Parathyroid adenoma (tissue), 2 donors: ENCODE results near the gene XIST.
"Not testable (repeated sequence)": the region's sequence is repeated elsewhere in the genome, so short reads cannot be mapped to it uniquely, and the experiment has no call there.

Experiments used
- H2AFZ ChIP-seq: fragments of 300-600 bp; sonication (generic); one replicate; pipeline ENCODE4 v1.7.0; 2017; ENCODE audit warnings: antibody characterized with exemption, mild to moderate bottlenecking
- H3K27ac ChIP-seq: fragments of 300-600 bp; sonication (generic); one replicate; pipeline ENCODE4 v1.7.0; 2017
- H3K27me3 ChIP-seq: fragments of 300-600 bp; sonication (generic); one replicate; pipeline ENCODE4 v1.7.0; 2017; ENCODE audit warnings: low read length; ENCODE audit not compliant: control insufficient read depth, insufficient read depth
- H3K36me3 ChIP-seq: fragments of 300-600 bp; sonication (generic); one replicate; pipeline ENCODE4 v1.7.0; 2017; ENCODE audit warnings: low read length; ENCODE audit not compliant: control insufficient read depth, insufficient read depth
- H3K4me1 ChIP-seq: fragments of 300-600 bp; sonication (generic); one replicate; pipeline ENCODE4 v1.7.0; 2017; ENCODE audit warnings: control low read depth
- H3K4me2 ChIP-seq: fragments of 300-600 bp; sonication (generic); one replicate; pipeline ENCODE4 v1.7.0; 2017; ENCODE audit warnings: low read length
- H3K4me3 ChIP-seq: fragments of 300-600 bp; sonication (generic); one replicate; pipeline ENCODE4 v1.7.0; 2017; ENCODE audit warnings: low read depth, low read length
- H3K79me2 ChIP-seq: fragments of 300-600 bp; sonication (generic); one replicate; pipeline ENCODE4 v1.7.0; 2017; ENCODE audit warnings: control low read depth
- H3K9ac ChIP-seq: fragments of 300-600 bp; sonication (generic); one replicate; pipeline ENCODE4 v1.7.0; 2017; ENCODE audit warnings: mild to moderate bottlenecking
- H3K9me3 ChIP-seq: fragments of 300-600 bp; sonication (generic); one replicate; pipeline ENCODE4 v1.7.0; 2017; ENCODE audit warnings: low read length; ENCODE audit not compliant: control insufficient read depth
- TF ChIP-seq, protein P1 (sequence below): fragments of 300-600 bp; sonication (generic); IDR thresholded peaks from one replicate; pipeline ENCODE4 v1.7.0; 2017; ENCODE audit warnings: antibody characterized with exemption, mild to moderate bottlenecking
- donor health status: primary hyperparathyroidism.

The XIST gene

DNA sequence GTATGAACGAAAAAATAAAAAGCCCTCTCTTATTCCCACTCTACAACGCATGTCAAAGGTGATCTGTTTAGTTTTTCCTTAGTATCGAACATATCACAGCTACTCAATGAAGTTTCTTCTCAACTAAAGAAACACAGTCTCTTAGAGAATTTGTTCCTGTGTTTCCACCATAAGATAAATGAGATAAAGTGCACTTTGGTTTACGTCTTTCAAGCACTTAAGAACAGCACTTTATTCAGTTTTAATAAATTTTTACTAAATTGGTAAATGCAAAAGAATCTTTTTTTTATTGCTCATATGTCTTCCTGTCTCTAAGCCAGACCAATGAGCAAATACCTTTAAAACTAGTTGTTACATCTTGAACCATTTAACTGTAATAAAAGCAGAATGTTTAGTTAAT, 29.7 kb downstream of the XIST start:
- Histone ChIP-seq H3K9ac (no peak overlapping the region), H2AFZ (no peak overlapping the region), H3K9me3 (no peaks in the 10 kb centered on the region), H3K4me1 (no peaks in the 10 kb centered on the region), H3K36me3 (no peaks in the 10 kb centered on the region), H3K27ac (no peak overlapping the region), H3K4me3 (no peak overlapping the region), H3K27me3 (no peaks in the 10 kb centered on the region), H3K4me2 (no peak overlapping the region), H3K79me2 (no peaks in the 10 kb centered on the region)
- TF ChIP-seq, protein P1, sequence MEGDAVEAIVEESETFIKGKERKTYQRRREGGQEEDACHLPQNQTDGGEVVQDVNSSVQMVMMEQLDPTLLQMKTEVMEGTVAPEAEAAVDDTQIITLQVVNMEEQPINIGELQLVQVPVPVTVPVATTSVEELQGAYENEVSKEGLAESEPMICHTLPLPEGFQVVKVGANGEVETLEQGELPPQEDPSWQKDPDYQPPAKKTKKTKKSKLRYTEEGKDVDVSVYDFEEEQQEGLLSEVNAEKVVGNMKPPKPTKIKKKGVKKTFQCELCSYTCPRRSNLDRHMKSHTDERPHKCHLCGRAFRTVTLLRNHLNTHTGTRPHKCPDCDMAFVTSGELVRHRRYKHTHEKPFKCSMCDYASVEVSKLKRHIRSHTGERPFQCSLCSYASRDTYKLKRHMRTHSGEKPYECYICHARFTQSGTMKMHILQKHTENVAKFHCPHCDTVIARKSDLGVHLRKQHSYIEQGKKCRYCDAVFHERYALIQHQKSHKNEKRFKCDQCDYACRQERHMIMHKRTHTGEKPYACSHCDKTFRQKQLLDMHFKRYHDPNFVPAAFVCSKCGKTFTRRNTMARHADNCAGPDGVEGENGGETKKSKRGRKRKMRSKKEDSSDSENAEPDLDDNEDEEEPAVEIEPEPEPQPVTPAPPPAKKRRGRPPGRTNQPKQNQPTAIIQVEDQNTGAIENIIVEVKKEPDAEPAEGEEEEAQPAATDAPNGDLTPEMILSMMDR = no peak

DNA sequence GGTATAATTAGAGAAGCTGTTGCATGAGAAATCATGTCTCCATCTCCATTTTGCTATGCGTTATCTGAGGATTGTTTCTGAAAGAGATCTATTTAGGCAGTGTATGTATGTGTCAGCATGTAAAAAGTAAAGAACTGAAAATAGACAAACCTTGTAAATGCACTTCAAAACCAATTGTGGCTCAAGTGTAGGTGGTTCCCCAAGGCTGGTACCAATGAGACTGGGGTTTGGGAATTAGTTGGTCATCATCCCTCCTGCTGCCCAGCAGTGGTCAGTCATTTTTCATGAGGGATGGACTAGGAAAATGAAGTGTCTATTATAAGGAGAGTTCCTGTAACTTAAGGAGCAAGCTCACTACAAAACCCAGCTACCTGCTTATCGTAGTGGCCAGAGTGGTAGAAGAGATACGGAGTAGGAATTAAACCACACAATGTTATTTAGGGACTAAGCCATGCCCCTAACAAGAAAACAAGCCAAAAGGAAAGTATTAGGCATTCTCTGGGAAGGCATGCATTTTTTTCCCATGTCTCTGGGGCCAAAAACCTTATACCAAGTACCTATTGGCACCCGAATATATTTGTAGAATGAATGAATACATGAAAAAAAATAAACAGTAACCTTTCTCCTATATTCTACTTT, 30.5 kb downstream of the XIST start:
- Histone ChIP-seq H3K4me1 (no peaks in the 10 kb centered on the region), H3K27ac (no peak overlapping the region), H2AFZ (no peak overlapping the region), H3K9me3 (no peaks in the 10 kb centered on the region), H3K27me3 (no peaks in the 10 kb centered on the region), H3K79me2 (no peaks in the 10 kb centered on the region), H3K4me2 (no peak overlapping the region), H3K4me3 (no peak overlapping the region), H3K9ac (no peak overlapping the region), H3K36me3 (no peaks in the 10 kb centered on the region)
- TF ChIP-seq, protein P1 = no peak

DNA sequence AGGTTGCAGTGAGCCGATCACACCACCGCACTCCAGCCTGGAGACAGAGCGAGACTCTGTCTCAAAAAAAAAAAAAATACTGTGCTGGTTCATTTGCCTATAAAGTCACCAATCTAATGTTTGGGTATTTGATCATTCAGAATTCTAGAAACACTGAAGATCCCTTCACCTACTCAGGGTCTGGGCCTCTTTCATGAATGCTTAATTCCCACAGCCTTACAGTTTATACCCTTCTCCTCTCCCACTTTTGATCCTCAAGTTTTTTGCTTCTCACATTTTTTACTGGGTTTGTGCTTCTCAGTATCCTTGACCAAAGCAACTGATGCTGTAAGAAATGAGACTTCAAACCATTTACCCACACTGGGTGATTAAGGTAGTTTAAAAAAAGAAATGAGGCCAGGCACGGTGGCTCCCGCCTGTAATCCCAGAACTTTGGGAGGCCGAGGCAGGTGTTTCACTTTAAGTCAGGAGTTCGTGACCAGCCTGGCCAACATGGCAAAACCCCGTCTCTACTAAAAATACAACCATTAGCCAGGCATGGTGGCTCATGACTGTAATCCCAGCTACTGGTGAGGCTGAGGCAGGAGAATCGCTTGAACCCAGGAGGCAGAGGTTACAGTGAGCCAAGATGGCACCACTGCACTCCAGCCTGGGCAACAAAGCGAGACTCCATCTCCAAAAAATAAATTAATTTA, 32.5 kb downstream of the XIST start:
- H3K9ac ChIP-seq, H3K4me3 ChIP-seq, H3K36me3 ChIP-seq, H3K4me1 ChIP-seq, H3K27ac ChIP-seq, H2AFZ ChIP-seq, H3K9me3 ChIP-seq, H3K27me3 ChIP-seq, H3K79me2 ChIP-seq, H3K4me2 ChIP-seq: not testable (repeated sequence)

DNA sequence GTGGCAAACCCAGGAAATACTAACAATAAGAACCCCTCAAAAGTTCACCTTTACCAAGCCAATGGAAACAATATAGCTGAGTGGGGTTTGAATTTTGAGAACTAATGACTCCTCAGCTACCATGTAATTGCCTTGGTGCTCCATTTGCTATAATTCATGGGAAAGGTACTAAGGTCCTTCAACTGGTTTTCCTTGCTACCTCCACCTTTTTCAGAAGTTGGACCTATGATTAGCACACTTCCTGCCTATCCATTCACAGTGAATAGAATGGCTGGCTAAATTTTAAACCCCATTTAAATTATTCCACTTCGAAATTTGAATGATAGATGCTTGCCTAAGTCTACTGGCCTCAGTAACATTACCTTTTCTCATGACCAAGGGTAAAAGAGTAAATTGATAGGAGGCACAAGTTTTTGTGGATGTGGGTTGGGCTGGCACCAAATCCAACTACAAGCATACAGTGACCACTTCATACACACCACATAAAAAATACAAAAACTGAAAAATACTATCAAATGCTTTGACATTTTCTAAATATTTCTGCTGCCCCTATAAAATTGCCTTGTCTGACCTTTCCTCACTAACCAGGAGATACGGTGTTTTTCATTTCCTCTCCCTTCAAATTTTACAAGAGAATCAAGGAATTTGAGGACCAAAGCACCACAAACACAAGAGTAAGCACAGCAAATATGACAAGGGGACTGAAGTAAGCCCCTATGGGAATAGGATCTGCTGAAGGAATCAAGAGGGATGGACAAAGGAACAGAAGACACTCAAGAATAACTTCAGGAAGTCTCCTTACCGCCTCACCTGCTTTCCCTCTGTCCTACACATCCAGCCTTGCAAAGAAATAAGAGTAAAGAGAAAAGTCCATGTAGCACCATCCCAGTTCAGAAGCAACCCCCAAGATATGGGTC, 34.1 kb downstream of the XIST start:
- H3K4me3 ChIP-seq = no peak overlapping the region
- TF ChIP-seq, protein P1 = no peak
- no peaks in the 10 kb centered on the region for H3K9me3 ChIP-seq
- H3K27me3 ChIP-seq = no peaks in the 10 kb centered on the region
- no peak overlapping the region for H2AFZ ChIP-seq
- H3K4me1 ChIP-seq = no peaks in the 10 kb centered on the region
- no peak overlapping the region for H3K4me2 ChIP-seq
- no peaks in the 10 kb centered on the region for H3K79me2 ChIP-seq
- H3K27ac ChIP-seq = no peak overlapping the region
- H3K9ac ChIP-seq = no peak overlapping the region
- no peaks in the 10 kb centered on the region for H3K36me3 ChIP-seq
